ELF-1 (cell line): ENCODE data around the gene IFT88.

Experiments used
- DNase-seq: peaks from one replicate; pipeline ENCODE4 v3.0.0-alpha.2; 2016; ENCODE audit warnings: low read depth, low spot score

IFT88 gene

GRCh38 chr13:20715330-20715712 lies 148.4 kb downstream of the IFT88 start:
- DNase-seq, result no peak

DNA sequence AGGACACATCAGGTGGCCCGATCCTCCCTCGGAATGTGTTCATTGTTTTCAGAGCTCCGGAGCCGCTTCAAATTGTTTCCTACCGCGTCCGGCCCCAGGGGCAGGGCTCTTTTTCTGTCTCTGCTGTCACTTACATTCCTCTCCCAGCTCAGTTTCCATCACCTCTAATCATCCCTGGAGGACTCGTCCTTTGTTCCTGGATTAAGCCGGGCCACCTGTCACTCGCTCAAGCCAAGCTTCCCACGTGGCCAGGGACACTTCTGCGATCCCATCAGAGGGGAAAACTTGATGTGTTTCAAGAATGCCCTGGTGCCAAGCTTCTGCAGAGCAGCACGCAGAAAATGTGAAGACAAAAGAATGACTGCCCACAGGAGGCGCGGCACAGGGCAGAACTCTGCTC lies 150.0 kb downstream of the IFT88 start:
- DNase-seq, result peak; percentile 93

DNA sequence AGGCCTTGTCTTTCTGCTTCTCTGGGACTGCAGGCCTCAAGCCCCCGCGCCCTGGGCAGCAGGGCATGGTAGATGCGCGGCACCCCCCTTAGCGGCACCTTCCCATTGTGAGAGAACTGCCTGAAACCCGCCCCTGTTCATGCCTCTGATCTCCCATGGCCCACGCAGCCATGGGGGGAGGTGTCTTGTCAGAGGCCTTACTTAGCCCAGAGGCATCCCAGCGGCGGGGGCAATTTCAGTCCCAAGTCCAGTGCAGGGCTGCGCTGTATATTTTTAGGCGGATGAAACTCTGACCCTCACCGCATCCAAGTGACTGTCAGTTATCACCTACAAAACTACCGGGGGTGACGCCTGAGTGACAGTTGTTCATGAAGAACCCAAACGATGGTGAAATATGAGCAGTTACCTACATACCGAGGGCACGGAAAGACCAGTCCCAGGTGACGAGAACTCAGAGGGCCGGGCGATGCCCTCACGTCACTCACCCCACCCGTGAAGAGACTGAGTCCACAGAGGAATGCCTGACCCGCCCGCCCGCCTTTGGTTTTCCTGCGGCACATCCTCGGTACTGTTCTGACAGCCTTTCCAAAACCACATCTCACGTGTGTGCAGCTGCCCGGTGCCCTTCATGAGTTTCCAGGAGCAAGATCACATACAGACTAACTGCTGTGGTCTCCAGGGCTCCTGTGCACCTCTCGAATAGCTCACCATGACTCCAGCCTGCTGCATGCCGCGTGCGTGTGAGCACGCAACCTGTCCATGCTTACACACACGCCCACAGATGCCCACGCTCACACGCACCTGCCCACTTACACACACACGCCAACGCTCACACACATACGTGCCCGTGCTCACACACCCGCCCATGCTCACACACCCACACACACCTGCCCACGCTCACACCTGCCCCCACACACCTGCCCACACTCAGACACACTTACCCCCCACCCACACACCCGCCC lies 150.9 kb downstream of the IFT88 start:
- DNase-seq, result no peak

GRCh38 chr13:20718958-20719566 lies 152.1 kb downstream of the IFT88 start:
- no peak for DNase-seq

DNA sequence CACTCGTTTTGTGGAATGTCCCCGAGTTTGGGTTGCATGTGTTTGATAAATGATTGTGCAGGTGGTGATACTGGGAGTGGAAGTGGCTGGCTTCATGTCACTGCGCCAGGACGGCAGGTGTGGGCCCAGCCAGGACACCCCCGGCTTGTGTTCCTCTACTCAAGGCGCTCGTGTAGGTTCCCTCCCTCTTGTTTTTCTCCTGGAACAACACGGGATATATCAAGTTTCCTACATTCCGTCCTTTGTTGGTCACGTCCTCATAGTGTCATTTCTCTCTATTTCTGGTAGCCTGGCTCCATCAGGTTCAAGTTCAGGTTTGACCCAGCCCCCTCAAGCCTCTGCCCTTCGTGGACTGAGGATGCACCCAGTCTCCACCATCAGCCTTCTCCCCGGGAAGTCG lies 152.8 kb downstream of the IFT88 start:
- no peak for DNase-seq

- no peak for DNase-seq
These were observed 153.5 kb downstream of the IFT88 start for GRCh38 chr13:20720499-20720898.

DNA sequence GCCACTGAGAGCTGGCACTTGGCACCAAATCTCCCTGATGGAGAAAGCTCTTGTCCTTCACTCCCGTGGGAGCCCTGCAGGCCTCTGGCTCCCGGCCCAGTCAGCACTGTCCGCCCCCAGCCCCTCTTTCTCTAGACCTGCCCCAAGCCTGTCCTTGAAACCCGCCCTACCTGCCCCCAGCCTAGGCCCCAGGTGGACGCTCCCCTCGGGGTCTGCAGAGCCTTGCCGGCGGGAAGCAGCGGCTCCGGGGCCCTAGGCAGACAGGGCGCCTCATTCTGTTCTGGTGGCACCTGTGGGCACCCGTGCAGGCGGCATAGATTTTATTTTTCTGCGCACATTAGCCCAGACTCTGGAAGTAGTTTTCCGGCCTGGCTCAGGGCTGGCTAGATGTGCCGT lies 154.1 kb downstream of the IFT88 start:
- no peak for DNase-seq

- DNase-seq, result peak; percentile 71
These were observed 154.7 kb downstream of the IFT88 start for GRCh38 chr13:20721454-20722357.

- no peak for DNase-seq
These were observed 160.9 kb downstream of the IFT88 start for GRCh38 chr13:20727856-20728255.

DNA sequence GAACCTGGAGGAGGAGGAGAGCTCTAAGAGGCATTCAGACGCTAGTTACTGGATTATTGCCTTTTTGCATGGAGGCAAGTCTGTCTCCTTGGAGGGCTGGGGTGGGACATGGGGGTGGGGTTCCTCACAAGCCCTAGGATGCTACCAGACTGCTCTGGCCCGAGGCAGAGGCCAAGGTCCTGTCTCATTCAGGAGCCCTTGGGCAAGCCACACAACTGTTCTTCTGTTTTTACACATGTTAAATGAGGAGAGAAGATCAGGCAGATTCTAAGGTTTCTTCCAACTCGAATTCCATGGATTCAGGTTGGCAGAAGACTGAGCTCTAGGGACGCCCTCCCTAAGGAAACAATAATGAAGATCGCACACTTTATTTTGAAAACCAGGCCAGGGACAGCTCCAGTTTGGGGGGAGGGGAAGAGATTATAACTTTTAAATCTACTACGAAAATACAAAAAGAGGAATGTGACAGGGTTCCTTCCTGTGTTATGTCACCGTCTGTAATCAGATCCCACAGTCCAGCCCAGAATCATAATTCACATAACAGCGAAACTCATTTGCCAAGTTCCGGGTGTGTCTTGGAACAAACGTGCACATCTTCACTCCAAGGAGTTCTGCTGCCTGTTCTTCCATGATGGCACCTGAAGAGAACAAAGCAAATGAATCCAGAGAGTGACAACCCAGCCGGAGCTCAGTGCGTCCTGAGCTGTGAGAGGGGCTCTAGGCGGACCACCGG lies 161.8 kb downstream of the IFT88 start:
- DNase-seq, result no peak

- DNase-seq, result no peak
These were observed 163.0 kb downstream of the IFT88 start for GRCh38 chr13:20729633-20730585.

GRCh38 chr13:20738616-20739015 lies 171.7 kb downstream of the IFT88 start:
- no peak for DNase-seq

DNA sequence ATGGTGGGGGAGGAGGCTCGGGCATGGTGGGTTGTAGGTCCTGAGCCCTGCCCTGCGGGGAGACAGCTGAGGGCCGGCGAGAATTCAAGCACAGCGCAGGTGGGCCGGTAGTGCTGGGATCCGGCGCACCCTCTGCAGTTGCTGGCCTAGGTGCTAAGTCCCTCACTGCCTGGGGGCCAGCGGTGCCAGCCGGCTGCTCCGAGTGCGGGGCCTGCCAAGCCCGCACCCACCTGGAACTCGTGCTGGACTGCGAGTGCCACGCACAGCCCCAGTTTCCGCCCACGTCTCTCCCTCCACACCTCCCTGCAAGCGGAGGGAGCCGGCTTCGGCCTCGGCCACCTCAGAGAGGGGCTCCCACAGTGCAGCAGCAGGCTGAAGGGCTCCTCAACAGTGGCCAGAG lies 173.1 kb downstream of the IFT88 start:
- no peak for DNase-seq
